ENCODE data around the gene KIAA1614. TPM values are rescaled to one million over a fixed set of nuclear protein-coding genes. Genes with fewer than 3 reads are reported as not detected.
"Not testable (repeated sequence)": the region's sequence is repeated elsewhere in the genome, so short reads cannot be mapped to it uniquely, and the experiment has no call there.

Gene KIAA1614
- total RNA-seq, 4 donors from 2014 or later = 1.0 to 17.1 (median 6.6) TPM

DNA sequence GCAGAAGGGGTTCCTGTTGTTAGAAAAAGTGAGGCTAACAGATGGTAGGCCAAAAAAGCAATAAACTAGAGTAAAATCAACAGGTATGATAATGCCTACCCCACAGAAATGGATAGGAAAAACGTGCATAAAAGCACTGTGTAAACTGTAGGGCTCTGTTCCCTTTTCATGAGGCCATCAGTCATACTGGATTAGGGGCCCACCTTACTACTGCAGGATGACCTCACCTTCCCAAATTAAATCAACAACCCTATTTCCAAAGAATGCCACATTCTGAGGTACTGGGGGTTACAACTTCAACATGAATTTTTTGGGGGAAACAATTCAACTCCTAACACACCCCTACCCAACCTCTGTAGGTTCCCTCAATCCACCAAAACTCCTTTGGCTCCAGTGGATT is 54.9 kb downstream of the KIAA1614 start:
- no peak for DNase-seq
- TF ChIP-seq, protein P1, sequence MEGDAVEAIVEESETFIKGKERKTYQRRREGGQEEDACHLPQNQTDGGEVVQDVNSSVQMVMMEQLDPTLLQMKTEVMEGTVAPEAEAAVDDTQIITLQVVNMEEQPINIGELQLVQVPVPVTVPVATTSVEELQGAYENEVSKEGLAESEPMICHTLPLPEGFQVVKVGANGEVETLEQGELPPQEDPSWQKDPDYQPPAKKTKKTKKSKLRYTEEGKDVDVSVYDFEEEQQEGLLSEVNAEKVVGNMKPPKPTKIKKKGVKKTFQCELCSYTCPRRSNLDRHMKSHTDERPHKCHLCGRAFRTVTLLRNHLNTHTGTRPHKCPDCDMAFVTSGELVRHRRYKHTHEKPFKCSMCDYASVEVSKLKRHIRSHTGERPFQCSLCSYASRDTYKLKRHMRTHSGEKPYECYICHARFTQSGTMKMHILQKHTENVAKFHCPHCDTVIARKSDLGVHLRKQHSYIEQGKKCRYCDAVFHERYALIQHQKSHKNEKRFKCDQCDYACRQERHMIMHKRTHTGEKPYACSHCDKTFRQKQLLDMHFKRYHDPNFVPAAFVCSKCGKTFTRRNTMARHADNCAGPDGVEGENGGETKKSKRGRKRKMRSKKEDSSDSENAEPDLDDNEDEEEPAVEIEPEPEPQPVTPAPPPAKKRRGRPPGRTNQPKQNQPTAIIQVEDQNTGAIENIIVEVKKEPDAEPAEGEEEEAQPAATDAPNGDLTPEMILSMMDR (IDR thresholded peaks at IDR 0.05) = no peak
- TF ChIP-seq POLR2A (IDR thresholded peaks at IDR 0.05) = no peak
- no peak overlapping the region for H3K27ac ChIP-seq
- H3K9me3 ChIP-seq = no peaks in the 10 kb centered on the region
- intact Hi-C loops (cut with DNase I; ENCODE audit: low total_unique reads) = no loop called here
- H3K36me3 ChIP-seq = no peaks in the 10 kb centered on the region
- no peaks in the 10 kb centered on the region for H3K4me1 ChIP-seq
- H3K4me3 ChIP-seq = no peak overlapping the region
- no peaks in the 10 kb centered on the region for H3K27me3 ChIP-seq

DNA sequence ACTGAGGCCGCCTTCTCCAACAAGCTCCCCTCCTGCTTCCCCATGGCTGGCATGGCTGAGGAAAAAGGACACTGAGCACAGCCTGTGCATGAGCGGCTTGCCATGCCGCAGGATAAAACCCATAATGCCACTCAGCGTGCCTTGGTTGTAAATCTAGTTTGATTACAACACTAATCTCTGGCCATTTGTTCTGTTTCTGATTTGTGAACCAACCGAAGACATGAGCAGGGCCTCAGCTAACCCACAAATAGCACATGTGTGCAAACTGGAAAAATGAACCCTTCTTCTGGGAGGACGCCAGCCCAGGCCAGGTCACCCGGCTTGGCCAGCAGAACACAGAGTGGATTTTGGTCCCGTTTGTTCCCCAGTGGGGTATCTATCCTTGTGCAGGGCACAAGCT is 56.1 kb downstream of the KIAA1614 start:
- H3K27ac ChIP-seq; H3K4me3 ChIP-seq; DNase-seq; H3K27me3 ChIP-seq; intact Hi-C loops (cut with DNase I; ENCODE audit: low total_unique reads); H3K36me3 ChIP-seq; H3K9me3 ChIP-seq; H3K4me1 ChIP-seq: not testable (repeated sequence)

DNA sequence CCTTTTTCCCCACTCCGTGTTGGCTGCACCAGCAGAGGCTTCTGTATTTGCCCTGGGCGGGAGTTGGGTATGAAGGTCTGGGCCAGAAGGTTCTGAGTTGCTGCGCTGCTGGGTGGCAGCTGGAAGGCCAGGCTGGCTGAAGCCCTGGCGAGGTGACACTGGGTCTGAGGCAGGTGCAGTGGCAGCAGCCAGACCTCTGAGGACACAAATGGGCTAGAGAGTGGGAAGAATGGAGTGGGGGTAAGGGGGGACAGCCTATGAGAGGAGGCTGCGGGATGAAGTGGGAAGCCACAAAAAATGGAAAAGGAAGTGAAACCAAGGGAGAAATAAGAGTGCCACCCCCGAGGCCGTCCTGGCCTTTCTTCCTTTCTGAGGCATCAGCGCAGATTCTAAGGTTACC is 56.7 kb downstream of the KIAA1614 start:
- Histone ChIP-seq H3K36me3 (no peaks in the 10 kb centered on the region), H3K4me1 (no peaks in the 10 kb centered on the region), H3K27me3 (no peaks in the 10 kb centered on the region), H3K9me3 (no peaks in the 10 kb centered on the region), H3K4me3 (no peak overlapping the region), H3K27ac (no peak overlapping the region)
- no peak for DNase-seq
- intact Hi-C loops (cut with DNase I; ENCODE audit: low total_unique reads) = no loop called here
- TF ChIP-seq POLR2A (IDR thresholded peaks at IDR 0.05) = no peak
- TF ChIP-seq, protein P1 (IDR thresholded peaks at IDR 0.05) = no peak

DNA sequence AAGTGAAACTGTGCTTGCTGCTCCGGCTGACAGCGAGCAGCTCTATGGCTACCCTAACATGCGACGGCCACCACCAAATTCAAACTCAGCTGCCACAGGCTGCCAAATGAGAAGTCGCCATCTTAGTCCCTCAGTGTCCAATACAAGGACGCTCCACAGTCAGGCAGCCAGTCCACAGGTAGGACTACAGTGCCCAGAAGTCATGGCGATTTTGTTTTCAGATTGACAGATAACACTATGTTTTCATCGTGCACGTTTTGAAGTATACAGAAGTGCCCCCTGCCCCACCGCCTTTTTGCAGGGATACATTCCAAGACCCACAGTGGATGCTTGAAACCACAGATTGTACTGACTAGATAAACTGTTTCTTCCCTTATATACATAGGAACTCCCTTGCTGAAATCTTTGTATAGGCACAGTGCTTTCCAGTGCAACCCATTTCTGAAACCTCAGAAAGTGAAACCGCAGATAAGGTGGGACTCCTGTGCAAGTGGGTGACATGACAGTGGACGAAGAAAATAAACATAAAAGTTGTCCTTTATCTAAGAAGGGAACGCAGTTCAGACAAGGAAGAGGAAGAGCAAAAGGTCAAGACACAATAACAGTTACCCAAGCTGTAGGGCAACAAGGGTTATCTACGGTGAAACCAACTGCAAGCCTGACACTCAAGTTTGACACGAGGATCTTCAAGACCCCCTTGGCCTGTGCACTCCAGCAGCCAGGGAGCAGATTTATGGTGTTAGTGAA is 57.8 kb downstream of the KIAA1614 start:
- H3K27ac ChIP-seq = no peak overlapping the region
- no peak for TF ChIP-seq POLR2A (IDR thresholded peaks at IDR 0.05)
- TF ChIP-seq, protein P1 (IDR thresholded peaks at IDR 0.05) = no peak
- no peaks in the 10 kb centered on the region for H3K36me3 ChIP-seq
- no peaks in the 10 kb centered on the region for H3K9me3 ChIP-seq
- DNase-seq = no peak
- no peak overlapping the region for H3K4me3 ChIP-seq
- H3K27me3 ChIP-seq = no peaks in the 10 kb centered on the region
- intact Hi-C loops (cut with DNase I; ENCODE audit: low total_unique reads) = no loop called here
- H3K4me1 ChIP-seq = no peaks in the 10 kb centered on the region

DNA sequence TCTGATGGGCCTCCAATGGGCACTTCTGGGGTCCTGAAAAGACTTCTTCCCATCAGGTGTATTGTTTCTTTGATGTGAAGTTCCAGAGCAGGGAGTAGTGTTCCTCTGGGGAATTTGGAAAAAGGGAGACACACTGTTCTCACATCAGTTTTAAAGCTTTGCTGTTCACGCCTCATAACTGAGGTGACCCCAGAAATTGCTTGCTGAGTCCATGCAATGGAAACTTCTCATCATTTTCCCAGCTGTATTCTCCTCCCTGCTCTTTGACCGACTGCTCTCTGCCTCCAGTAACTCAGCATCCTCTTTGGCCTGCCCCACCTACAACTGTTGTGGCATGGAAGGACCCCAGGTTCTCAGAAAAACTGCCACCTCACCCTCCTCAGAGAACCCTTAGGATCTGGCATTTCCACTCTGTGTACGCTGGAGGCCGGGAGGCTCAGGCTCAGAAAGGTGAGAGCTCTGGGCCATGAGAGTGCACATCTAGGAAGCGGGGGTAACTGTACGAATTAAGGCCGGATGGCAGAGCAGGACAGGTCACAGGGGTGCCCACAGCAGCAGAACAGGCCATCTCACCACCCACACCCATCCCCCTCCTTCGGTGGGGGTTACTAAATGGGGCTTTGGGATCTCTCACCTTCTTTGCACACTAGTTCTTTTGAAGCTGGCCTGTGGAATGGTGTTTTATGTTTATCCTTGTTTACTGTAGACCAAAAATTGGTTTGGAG is 58.7 kb downstream of the KIAA1614 start:
- H3K4me3 ChIP-seq = no peak overlapping the region
- H3K36me3 ChIP-seq = no peaks in the 10 kb centered on the region
- intact Hi-C loops (cut with DNase I; ENCODE audit: low total_unique reads) = no loop called here
- no peaks in the 10 kb centered on the region for H3K27me3 ChIP-seq
- H3K27ac ChIP-seq = no peak overlapping the region
- H3K9me3 ChIP-seq = no peaks in the 10 kb centered on the region
- no peak for TF ChIP-seq POLR2A (IDR thresholded peaks at IDR 0.05)
- TF ChIP-seq, protein P1 (IDR thresholded peaks at IDR 0.05) = no peak
- H3K4me1 ChIP-seq = no peaks in the 10 kb centered on the region
- DNase-seq = no peak
